Activated T-helper 2 cell treated with anti-CD3 and anti-CD28 coated beads, Interferon-gamma antibody, Interleukin-2, Interleukin-4, amounts not matched to agents 10 μg/mL and 5 μg/mL and 100 μg/mL, durations not matched to agents 14 hours and 24 hours and 36 hours (primary cell): ENCODE data around the gene SRL. TPM values are rescaled to one million over a fixed set of nuclear protein-coding genes. Genes with fewer than 3 reads are reported as not detected.

Source experiments
- DNase-seq: peaks from one replicate; pipeline ENCODE4 v3.0.0; 2021; ENCODE audit warnings: low spot score
- H3K27ac Mint-ChIP-seq: one replicate; pipeline ENCODE4 v1.8.0; 2021; ENCODE audit warnings: mixed read lengths
- H3K27me3 Mint-ChIP-seq: one replicate; pipeline ENCODE4 v1.8.0; 2021; ENCODE audit warnings: low read depth, mixed read lengths
- H3K36me3 Mint-ChIP-seq: one replicate; pipeline ENCODE4 v1.8.0; 2021; ENCODE audit warnings: low read depth, mixed read lengths
- H3K4me1 Mint-ChIP-seq: one replicate; pipeline ENCODE4 v1.8.0; 2021; ENCODE audit warnings: low read depth, mixed read lengths
- H3K4me3 Mint-ChIP-seq: one replicate; pipeline ENCODE4 v1.8.0; 2021; ENCODE audit warnings: low read depth, mild to moderate bottlenecking, moderate library complexity, mixed read lengths
- H3K9me3 Mint-ChIP-seq: one replicate; pipeline ENCODE4 v1.8.0; 2021; ENCODE audit warnings: mixed read lengths
- intact Hi-C: fragments of 100-400 bp; cut with micrococcal nuclease; formaldehyde crosslinking; loops from one replicate; pipeline ENCODE4 v1.15.1; 2023
- total RNA-seq: library from RNA; stranded (reverse); gene quantifications from 2 replicates; pipeline ENCODE4 v1.2.3, GENCODE V29; 2022

Gene SRL
- total RNA-seq, 1 donor from 2014 or later, result not detected

DNA sequence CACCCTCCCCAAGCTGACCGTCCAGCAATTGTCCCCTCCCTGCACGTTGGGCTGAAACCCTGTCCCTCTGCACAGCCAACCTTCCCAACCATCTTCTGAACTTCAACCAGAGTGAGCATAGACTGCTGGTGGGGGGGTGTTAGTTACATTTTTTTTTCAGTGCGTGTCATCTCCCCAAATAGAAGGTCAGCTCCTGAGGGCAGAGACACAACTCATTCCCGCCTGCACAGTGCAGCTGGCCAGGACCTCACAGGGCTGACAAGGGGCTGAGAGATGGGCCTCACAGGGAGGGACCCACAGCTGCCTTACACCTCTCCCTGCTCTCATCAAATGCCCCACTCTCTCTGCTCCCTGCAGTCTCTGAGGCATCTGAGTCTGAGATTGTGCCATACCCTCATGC is 8.4 kb downstream of the SRL start:
- no peaks in the 10 kb centered on the region for H3K27me3 Mint-ChIP-seq
- no peak overlapping the region for H3K27ac Mint-ChIP-seq
- intact Hi-C loops, result no loop called here
- H3K36me3 Mint-ChIP-seq, result no peaks in the 10 kb centered on the region
- no peak overlapping the region for H3K4me3 Mint-ChIP-seq
- H3K9me3 Mint-ChIP-seq, result no peaks in the 10 kb centered on the region
- DNase-seq, result no peak
- H3K4me1 Mint-ChIP-seq, result no peaks in the 10 kb centered on the region

DNA sequence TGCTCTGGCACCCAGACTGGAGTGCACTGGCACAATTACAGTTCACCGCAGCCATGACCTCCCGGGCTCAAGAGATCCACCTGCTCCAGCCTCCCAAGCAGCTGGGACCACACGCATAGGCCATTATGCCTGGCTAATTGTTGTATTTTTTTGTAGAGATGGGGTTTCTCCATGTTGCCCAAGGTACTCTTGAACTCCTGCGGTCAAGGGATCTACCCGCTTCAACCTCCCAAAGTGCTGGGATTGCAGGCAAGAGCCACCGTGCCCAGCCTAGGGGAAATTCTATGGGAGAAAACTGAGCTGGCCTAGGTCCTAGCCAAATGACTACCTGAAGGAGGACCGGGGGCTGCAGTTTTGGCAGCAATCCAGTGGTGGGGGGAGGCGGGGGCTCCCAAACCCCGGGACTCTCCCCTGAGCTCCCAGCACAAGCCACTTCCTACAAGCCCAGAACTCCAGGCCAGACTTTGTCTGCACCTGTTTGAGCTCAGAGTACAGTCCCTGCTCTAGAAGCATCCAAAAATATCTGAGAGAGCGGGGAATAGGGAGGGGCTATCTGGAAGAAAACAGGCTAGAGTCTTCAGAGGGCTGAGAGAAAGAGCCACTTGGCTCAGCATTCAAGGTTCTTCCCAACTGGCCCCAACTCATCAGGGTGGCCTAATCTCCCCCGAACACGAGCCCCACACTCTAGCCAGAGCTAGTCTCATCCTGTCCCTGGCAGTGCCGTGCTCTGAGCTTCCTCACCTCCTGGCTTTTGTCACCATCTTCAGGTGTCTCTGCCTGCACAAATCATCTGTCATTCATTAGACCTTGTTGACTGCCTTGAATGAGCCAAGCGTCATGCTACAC is 9.1 kb downstream of the SRL start:
- DNase-seq, result no peak
- no peaks in the 10 kb centered on the region for H3K27me3 Mint-ChIP-seq
- H3K27ac Mint-ChIP-seq, result no peak overlapping the region
- H3K4me1 Mint-ChIP-seq, result no peaks in the 10 kb centered on the region
- H3K36me3 Mint-ChIP-seq, result no peaks in the 10 kb centered on the region
- intact Hi-C loops, result no loop called here
- H3K4me3 Mint-ChIP-seq, result no peak overlapping the region
- no peaks in the 10 kb centered on the region for H3K9me3 Mint-ChIP-seq

DNA sequence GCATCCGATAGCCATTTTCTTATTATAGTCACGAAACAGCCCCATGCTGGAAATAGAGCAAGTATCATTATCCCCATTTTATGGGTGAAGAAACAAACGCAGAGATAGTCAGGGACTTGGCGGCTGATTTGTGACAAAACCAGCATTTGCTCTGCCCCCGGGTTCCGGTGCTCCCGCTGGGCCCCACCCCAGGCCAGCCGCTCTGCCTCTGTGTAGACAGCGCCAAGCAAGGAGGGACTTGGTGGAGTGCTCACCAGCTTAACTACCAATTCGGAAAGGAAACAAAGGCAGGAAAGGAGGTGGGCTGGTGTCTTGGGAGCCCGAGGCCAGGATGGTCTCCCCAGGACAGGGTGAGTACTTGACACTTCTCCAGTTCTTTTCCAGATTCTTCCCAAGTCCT is 10.0 kb downstream of the SRL start:
- H3K9me3 Mint-ChIP-seq, result no peaks in the 10 kb centered on the region
- intact Hi-C loops, result no loop called here
- H3K36me3 Mint-ChIP-seq, result no peaks in the 10 kb centered on the region
- no peak overlapping the region for H3K27ac Mint-ChIP-seq
- H3K27me3 Mint-ChIP-seq, result no peaks in the 10 kb centered on the region
- H3K4me1 Mint-ChIP-seq, result no peaks in the 10 kb centered on the region
- DNase-seq, result no peak
- no peak overlapping the region for H3K4me3 Mint-ChIP-seq

DNA sequence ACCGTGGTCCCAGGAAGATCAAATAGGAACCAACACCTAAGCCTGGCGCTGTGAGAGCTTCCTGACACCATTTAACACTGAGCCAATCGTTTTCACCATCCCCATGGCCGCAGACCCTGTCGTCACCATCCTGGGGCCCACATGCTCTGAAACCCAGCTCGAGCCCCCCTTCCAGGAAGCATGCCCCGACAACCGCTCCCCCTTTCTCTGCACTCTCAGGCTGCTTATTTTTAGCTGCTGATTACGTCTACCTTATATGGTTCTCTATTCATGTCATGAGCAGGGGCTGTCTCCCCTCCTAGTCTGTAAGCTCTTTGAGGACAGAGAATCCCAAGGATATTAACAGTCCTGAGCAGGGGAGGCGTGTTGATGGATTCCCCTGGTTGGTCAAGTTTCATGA is 10.5 kb downstream of the SRL start:
- no peaks in the 10 kb centered on the region for H3K36me3 Mint-ChIP-seq
- no peaks in the 10 kb centered on the region for H3K4me1 Mint-ChIP-seq
- intact Hi-C loops, result no loop called here
- no peak overlapping the region for H3K4me3 Mint-ChIP-seq
- H3K27me3 Mint-ChIP-seq, result no peaks in the 10 kb centered on the region
- H3K27ac Mint-ChIP-seq, result no peak overlapping the region
- no peaks in the 10 kb centered on the region for H3K9me3 Mint-ChIP-seq
- no peak for DNase-seq

DNA sequence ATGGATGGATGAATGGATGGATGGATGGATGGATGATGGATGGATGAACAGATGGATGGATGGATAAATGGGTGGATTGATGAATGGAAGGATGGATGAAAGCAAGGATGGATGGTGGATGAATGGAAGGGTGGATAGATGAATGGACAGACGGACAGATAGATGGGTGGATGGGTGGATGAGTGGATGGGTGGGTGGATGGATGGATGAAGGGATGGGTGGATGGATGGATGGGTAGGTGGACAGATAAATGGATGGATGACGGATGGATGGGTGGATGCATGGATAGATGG is 14.9 kb downstream of the SRL start:
- intact Hi-C loops, result no loop called here
- Mint-ChIP-seq H3K9me3 (no peaks in the 10 kb centered on the region), H3K27me3 (peaks cover 3% of the 10 kb centered on the region), H3K4me3 (no peak overlapping the region), H3K4me1 (no peaks in the 10 kb centered on the region), H3K36me3 (no peaks in the 10 kb centered on the region), H3K27ac (no peak overlapping the region)
- no peak for DNase-seq

DNA sequence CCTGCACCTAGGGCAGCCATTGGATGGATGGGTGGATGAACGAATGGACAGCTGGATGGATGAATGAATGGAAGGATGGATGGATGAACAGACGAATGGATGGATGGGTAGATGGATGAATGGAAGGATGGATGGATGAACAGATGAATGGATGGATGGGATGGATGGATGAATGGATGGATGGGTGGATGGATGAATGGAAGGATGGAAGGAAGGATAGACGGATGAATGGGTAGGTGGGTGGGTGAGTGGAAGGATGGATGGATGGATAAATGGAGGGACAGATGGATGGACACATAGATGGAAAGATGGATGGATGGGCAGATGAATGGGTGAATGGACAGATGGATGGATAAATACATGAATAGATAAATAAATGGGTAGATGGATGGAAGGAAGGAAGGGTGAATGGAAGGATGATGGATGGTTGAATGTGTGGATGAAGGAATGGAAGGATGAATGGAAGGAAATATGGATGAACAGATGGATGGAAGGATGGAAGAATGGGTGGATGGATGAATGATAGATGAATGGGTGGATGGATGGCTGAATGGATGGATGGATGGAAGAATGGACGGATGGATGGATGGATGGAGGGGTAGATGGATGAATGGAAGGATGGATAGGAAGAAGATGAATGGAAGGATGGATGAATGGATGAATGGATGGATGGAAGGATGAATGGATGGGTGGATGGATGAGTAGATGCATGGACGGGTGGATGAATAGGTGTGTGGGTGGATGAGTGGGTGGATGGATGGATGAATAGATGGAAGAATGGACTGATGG is 15.4 kb downstream of the SRL start:
- no peak overlapping the region for H3K27ac Mint-ChIP-seq
- intact Hi-C loops, result no loop called here
- no peaks in the 10 kb centered on the region for H3K4me1 Mint-ChIP-seq

DNA sequence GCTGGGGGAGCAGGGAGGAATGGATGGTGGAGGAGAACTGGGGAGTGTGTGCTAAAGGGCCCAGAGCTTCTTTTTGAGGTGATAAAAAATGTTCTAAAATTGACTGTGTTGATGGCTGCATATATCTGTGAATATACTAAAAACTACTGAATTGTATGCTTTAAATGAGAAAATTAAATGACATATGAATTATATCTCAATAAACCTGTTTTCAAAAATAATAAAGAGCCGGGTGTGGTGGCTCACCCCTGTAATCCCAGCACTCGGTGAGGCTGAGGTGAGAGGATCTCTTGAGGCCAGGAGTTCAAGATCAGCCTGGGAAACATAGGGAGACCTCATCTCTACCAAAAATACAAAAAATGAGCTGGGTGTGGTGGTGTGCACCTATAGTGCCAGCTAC is 16.8 kb downstream of the SRL start:
- Mint-ChIP-seq H3K9me3 (no peaks in the 10 kb centered on the region), H3K4me3 (no peak overlapping the region), H3K27me3 (peaks cover 3% of the 10 kb centered on the region), H3K4me1 (no peaks in the 10 kb centered on the region), H3K36me3 (no peaks in the 10 kb centered on the region), H3K27ac (no peak overlapping the region)
- intact Hi-C loops, result no loop called here
- DNase-seq, result no peak

More for the DNA sequence above, 15.4 kb downstream of the SRL start:
- Mint-ChIP-seq H3K9me3 (no peaks in the 10 kb centered on the region), H3K27me3 (peaks cover 3% of the 10 kb centered on the region), H3K36me3 (no peaks in the 10 kb centered on the region), H3K4me3 (no peak overlapping the region)
- DNase-seq, result no peak

DNA sequence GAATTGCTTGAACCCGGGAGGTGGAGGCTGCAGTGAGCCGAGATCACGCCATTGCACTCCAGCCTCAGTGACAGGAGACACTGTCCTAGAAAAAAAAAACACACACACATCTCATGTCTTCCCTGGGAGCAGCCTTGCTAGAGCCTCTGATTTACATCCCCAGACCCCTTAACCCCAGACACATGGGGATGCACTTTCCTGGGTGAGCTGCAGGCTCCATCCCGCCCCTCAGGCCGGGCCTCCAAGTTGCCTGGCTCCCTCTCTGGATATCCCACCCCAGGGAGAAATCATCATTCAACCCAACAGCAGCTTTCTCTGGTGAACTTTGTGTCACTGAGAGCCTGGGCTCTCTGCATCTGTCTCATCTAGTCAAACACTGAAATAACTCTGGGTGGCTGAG is 21.5 kb downstream of the SRL start:
- peaks cover 3% of the 10 kb centered on the region for H3K27me3 Mint-ChIP-seq
- DNase-seq, result no peak
- H3K9me3 Mint-ChIP-seq, result no peaks in the 10 kb centered on the region
- no peak overlapping the region for H3K4me3 Mint-ChIP-seq
- H3K36me3 Mint-ChIP-seq, result no peaks in the 10 kb centered on the region
- no peak overlapping the region for H3K27ac Mint-ChIP-seq
- intact Hi-C loops, result no loop called here
- no peaks in the 10 kb centered on the region for H3K4me1 Mint-ChIP-seq

DNA sequence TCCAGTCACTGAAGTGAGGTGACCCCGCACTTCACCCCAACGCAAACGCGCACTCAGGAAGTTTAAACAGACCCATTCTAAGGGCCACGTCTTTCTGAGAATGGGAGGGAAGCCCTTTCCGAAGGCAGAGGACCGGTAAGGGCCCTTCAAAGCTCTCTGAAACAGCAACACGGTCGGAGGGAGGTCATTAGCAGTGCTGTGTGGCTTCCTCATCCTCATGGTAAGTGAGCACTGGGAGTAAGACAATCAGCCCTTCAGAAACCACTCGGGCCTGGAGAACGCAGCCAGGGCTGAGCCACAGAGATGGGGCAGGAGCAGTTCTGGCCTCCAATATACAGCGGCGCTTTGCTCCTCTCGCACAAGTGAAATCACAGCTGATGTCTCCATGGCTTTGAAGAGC is 23.7 kb downstream of the SRL start:
- intact Hi-C loops, result no loop called here

DNA sequence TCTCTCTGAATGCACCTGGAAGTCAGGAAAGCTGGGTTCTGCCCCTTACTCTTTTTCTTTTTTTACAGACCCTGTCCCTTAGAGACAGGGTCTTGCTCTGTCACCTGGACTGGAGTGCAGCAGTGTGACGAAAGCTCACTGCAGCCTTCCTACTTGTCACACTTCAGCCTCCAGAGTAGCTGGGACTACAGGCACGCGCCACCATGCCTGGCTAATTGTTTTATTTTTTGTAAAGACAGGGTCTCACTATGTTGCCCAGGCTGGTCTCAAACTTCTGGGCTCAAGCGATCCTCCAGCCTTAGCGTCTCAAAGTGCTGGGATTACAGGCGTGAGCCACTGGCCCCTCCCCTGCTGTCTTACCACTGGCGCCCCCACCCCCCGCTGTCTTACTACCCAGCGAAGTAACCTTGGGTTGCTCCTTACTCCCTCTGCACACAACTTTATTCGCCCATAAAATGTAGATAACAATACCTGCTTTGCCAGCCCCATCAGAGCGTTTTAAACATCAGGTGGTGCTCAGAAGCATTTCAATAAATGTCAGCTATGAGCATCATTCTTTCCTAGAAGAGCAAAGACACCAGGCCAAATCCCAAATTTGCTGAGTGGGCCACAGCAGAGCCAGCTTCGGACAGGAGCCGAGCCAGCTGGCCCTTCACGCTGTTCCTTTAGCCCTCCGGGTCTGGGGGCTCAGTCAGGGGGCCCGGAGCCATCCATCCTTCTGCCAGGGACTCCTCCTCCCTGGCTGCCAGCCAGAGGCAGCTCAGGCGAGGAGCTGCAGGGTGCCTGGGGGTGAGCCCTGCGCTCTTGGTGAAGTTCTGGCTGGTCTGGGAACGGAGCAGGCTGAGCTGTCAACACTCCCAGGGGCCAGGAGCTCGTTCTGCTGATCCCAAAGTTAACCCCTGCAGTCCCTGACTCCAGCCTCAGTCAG is 24.4 kb downstream of the SRL start:
- Mint-ChIP-seq H3K4me3 (no peak overlapping the region), H3K4me1 (no peaks in the 10 kb centered on the region), H3K27me3 (no peaks in the 10 kb centered on the region), H3K9me3 (no peaks in the 10 kb centered on the region), H3K36me3 (no peaks in the 10 kb centered on the region), H3K27ac (no peak overlapping the region)
- intact Hi-C loops, result no loop called here
- no peak for DNase-seq

More for the DNA sequence above, 23.7 kb downstream of the SRL start:
- no peak for DNase-seq
- Mint-ChIP-seq H3K4me3 (no peak overlapping the region), H3K4me1 (no peaks in the 10 kb centered on the region), H3K36me3 (no peaks in the 10 kb centered on the region), H3K9me3 (no peaks in the 10 kb centered on the region), H3K27me3 (no peaks in the 10 kb centered on the region), H3K27ac (no peak overlapping the region)

DNA sequence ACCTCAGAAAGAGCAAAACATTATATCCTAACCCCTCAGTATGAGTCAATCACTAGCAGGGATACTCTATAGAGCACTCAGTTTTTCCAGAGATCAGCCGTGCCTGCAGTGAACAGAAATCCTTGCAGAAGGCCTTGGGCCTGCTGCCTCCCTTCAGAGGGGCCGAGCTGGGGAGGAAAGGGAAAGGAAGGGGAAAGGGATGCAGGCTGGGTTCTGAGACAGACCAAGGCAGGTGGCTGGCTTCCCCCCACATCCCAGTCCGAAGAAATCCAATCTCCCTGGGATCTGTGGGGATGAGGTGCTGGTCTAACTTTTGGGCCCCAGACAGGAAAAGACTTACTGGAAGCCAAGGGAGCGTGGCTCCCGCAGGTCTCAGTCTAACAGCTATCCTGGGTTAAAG is 25.3 kb downstream of the SRL start:
- no peaks in the 10 kb centered on the region for H3K27me3 Mint-ChIP-seq
- H3K27ac Mint-ChIP-seq, result no peak overlapping the region
- H3K4me3 Mint-ChIP-seq, result no peak overlapping the region
- DNase-seq, result no peak
- intact Hi-C loops, result no loop called here
- H3K9me3 Mint-ChIP-seq, result no peaks in the 10 kb centered on the region
- no peaks in the 10 kb centered on the region for H3K4me1 Mint-ChIP-seq
- no peaks in the 10 kb centered on the region for H3K36me3 Mint-ChIP-seq

DNA sequence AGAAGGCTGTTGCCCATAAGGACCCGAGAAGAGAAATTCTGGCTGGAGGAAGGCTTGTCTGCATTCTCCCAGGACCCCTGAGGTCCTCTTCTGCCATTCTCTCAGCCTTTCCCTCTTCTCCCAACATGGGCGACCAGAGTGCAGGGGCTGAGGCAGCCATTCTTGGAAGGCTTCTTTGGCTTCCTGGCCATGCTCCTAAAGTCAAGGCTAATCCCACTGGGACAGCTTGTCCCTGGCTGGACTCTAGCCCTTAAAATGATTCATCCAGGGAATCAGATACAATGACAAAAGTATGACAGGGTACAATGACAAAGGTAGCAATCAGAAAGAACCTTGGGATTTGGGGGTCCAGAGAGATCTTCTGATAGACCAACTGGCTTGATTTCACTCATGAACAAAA is 26.8 kb downstream of the SRL start:
- intact Hi-C loops, result no loop called here
- H3K9me3 Mint-ChIP-seq, result no peaks in the 10 kb centered on the region
- no peaks in the 10 kb centered on the region for H3K27me3 Mint-ChIP-seq
- no peaks in the 10 kb centered on the region for H3K4me1 Mint-ChIP-seq
- H3K27ac Mint-ChIP-seq, result no peak overlapping the region
- no peak for DNase-seq
- no peak overlapping the region for H3K4me3 Mint-ChIP-seq
- H3K36me3 Mint-ChIP-seq, result no peaks in the 10 kb centered on the region

DNA sequence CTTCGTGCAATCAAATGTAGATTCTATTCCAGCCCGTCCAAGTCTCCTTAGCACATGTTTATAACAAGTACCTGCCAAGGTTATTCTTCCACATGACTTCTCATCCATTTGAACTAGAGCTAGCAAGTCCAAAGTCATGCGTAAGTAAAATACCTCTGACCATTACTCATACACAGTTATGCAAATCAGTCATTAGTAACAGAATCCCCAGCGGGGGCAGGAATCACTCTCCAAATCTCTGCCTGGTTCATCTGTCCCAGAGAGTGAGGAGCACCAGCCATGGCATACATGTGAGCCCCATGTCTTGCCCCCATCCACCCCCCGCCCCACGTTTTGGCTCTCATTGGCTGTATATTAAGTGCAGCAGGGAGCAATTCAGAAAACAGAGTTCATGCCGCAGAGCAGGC is 27.7 kb downstream of the SRL start:
- Mint-ChIP-seq H3K4me3 (no peak overlapping the region), H3K27ac (no peak overlapping the region), H3K27me3 (no peaks in the 10 kb centered on the region), H3K9me3 (no peaks in the 10 kb centered on the region), H3K4me1 (no peaks in the 10 kb centered on the region), H3K36me3 (no peaks in the 10 kb centered on the region)
- DNase-seq, result no peak
- intact Hi-C loops, result no loop called here
